DMS153 treated with DMSO at 0.1 percent for 48 hours (cell line): ENCODE data around the gene RADIL.

Experiments used
- DNase-seq: peaks from one replicate; lab custom pipeline; 2025; ENCODE audit not compliant: unreplicated experiment; lab: John Stamatoyannopoulos, UW

The RADIL gene

GRCh38 chr7:4851459-4852422 is 31.8 kb downstream of the RADIL start:
- DNase-seq, result no peak

GRCh38 chr7:4850262-4850795 is 33.2 kb downstream of the RADIL start:
- DNase-seq, result no peak

- no peak for DNase-seq
Measured at GRCh38 chr7:4849390-4849789, 34.1 kb downstream of the RADIL start.

- no peak for DNase-seq
Measured at GRCh38 chr7:4845740-4846142, 37.8 kb downstream of the RADIL start.

GRCh38 chr7:4842319-4843064 is 41.0 kb downstream of the RADIL start:
- DNase-seq, result no peak

DNA sequence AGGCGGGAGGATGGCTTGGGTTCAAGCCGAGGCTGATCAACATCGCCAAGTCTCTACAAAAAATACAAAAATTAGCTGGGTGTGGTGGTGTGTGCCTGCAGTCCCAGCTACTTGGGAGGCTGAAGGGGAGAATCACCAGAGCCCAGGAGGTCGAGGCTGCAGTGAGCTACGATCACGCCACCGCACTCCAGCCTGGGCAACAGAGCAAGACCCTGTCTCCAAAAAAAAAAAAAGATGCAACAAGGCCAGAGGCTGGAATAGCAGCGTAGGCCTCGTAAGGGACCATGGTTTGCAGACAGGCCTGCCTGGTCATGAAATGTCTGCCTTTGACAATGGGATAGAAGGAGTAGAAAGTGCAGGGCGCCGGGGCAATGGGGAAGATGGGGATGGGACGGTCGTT is 41.7 kb downstream of the RADIL start:
- no peak for DNase-seq

GRCh38 chr7:4841007-4841784 is 42.3 kb downstream of the RADIL start:
- DNase-seq, result no peak

DNA sequence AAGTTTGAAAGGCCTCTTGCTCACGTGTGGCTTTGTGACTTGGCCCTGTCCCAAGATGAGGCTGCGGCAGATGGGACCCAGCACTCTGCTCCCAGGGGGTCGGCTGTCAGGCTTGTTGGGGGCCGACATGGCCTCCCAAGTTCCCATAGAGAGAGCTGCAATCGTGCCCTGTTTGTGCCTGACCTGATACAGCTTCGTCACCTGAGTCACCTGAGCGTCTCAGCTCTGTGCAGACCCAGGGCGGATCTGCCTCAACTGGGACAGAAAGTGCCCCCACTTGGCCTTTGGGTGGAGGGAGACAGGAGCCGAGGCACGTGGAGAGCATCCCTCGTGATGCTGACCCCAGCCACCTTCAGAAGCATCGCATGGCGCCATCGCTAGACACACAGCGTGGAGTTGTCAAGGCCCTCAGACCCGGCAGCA is 43.4 kb downstream of the RADIL start:
- no peak for DNase-seq

GRCh38 chr7:4838626-4839334 is 44.7 kb downstream of the RADIL start:
- DNase-seq, result no peak

GRCh38 chr7:4837803-4838625 is 45.5 kb downstream of the RADIL start:
- DNase-seq, result no peak

DNA sequence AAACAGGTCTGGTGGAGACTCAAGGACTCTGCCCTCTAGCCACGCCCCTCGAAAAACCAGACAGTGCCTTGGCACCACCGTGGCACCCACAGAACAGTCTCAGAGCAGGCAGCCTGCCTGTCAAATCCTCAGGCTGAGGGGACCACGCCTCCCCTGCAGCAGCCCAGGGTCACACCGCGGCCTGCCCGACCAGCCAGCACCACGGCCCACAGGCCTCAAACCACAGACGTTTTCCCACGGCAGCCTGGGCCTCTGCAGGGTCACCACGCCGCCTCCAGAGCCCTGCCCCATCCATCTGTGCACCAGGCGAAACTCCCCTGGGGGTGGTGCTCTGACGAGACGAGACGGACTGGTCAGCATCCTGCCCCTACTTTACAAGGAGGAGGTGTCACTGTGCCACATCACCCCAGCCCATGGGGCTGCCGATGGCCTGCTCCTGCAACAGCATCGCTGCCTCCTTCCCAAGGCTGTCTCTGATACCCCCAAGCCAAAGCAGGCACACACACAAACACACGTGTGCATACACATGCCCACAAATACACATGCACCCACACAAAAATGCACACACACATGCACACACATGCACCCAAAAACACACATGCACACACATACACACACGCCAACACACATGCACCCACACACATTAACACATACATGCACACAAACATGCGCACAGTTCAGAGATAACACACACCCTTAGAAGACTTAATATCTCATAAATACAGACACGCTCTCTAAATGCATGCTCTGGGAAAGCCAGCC is 46.3 kb downstream of the RADIL start:
- DNase-seq, result no peak

- DNase-seq, result no peak
Measured at GRCh38 chr7:4836206-4836661, 47.3 kb downstream of the RADIL start.

DNA sequence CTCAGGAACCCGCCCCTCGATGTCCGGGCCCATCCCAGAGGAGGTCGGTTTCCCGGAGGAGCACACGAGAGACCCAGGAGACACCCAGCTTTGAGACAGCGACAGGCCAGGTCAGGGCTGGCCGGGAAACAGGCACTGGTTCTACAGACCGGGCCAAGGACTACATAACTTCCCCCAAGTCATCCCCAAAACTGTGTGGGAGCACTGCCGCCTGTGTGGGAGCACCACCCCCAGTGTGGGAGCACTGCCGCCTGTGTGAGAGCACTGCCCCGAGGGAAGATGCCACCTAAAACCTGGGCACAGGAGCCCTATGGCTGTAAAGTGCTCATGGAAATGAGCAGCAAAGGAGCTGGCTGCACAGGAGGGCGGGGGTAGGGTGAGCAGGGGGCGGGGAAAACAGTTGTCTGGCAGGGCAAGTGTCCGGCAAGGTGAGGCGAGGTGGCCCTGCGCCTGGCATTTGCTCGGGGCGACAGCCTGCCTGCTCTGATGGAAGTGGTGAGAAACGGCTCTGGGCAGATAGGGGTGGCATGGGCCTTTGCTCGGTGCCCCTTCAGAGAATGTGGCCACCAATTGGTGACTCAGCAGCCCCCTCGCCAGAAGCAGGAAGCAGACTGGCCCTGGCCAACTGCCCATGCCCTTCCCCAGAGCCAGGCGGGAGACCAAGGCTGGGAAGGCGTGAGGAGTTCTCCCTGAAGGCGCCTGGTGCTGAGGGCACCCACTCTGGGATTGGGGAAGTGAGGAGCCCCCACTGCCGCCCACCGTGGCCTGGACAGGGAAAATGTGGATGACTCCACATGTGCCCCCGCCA is 47.9 kb downstream of the RADIL start:
- DNase-seq, result no peak

- no peak for DNase-seq
Measured at GRCh38 chr7:4834601-4835397, 48.7 kb downstream of the RADIL start.

- no peak for DNase-seq
Measured at GRCh38 chr7:4833691-4834600, 49.6 kb downstream of the RADIL start.

GRCh38 chr7:4833176-4833575 is 50.3 kb downstream of the RADIL start:
- DNase-seq, result no peak
